Measurements from ENCODE around the gene IL6R.

Gene IL6R

DNA sequence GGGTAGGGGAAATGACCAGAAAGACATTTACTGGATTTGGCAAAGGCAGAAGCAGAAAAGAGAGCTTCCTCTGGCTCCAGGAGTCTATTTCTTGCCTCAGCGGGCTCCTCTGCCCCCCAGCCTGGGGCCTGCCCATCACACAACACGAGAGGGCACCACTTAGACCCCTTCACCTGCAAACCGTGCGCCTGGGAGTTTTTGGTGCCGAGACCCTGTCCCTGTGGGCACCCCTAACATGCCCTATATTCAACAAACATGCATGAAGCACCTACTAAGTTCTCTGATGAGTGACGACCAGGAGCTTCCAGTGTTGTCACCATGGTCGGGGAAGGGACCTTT lies 18.8 kb downstream of the IL6R start:
- no peak for DNase-seq (ENCODE audit: low read depth in 1 of 2, low spot score in 1 of 2)

DNA sequence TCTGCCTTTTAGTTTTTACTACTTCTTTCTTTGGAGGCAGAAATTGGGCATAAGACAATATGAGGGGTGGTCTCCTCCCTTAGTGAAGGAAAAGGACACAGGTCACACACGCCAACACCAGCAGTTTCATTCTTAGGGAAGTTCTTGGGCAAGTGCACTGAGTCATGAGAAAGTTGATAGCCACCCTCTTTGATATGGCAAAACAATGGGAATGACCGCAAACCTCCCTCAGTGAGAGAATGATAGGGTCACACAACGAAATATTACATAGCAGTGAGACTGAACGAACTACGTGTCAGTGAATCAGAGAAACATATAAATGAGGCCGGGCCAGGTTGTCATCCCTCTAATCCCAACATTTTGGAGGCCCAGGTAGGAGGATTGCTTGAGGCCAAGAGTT lies 20.0 kb downstream of the IL6R start:
- no peak for DNase-seq (ENCODE audit: low read depth in 1 of 2, low spot score in 1 of 2)

DNA sequence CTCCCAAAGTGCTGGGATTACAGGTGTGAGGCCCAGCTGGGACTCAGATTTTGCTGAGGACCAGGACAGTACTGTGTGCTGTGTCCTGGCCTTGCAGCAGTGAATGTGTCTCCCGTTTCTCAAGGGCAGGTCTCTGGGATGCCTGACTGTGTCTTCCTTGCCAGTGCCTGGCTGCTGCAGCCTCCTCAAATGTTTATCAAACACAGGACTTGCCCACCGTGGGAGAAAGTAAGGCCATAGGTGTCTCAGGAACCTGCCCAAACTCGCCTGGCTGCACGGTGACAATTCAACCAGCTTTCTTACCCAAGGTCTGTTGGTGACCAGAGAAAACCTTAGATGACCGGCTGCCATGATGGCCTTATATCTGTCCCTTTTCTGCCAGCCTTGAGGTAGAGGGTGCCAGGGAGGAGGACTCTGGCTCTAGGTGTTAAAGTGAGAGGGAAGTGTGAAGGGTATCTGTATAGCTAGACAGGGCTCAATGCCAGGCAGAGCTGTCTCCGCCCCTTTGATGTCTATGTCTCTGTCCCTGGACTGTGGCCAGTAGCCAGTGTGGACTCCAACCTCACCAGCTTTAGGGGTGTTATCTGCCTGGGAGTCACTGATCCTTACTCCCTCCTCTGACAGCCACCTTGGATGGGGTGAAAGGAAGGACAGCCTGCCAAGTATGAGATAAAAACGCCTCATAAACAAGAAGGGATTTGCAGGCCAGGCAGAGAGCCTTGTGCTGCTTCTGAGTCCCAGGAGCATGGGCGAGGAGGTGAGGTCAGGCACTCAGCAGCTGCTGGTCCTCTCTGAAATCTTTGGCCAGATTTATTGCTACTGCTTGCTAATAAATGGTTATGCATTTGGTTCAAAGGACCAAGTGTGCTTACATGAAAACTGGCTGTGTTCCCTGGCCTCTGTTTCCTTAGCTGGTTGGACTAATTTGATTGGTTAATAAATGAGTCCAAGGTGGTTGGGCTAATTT lies 22.3 kb downstream of the IL6R start:
- no peak for DNase-seq (ENCODE audit: low read depth in 1 of 2, low spot score in 1 of 2)

DNA sequence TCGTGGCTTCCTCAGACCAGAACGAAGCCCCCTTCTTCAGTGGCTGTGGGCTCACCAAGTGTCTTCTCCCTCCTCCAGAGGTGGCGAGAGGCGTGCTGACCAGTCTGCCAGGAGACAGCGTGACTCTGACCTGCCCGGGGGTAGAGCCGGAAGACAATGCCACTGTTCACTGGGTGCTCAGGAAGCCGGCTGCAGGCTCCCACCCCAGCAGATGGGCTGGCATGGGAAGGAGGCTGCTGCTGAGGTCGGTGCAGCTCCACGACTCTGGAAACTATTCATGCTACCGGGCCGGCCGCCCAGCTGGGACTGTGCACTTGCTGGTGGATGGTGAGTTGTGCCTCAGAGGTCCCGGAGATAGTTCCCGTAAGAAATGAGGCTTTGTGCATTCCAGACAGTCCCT lies 24.0 kb downstream of the IL6R start:
- no peak for DNase-seq (ENCODE audit: low read depth in 1 of 2, low spot score in 1 of 2)

DNA sequence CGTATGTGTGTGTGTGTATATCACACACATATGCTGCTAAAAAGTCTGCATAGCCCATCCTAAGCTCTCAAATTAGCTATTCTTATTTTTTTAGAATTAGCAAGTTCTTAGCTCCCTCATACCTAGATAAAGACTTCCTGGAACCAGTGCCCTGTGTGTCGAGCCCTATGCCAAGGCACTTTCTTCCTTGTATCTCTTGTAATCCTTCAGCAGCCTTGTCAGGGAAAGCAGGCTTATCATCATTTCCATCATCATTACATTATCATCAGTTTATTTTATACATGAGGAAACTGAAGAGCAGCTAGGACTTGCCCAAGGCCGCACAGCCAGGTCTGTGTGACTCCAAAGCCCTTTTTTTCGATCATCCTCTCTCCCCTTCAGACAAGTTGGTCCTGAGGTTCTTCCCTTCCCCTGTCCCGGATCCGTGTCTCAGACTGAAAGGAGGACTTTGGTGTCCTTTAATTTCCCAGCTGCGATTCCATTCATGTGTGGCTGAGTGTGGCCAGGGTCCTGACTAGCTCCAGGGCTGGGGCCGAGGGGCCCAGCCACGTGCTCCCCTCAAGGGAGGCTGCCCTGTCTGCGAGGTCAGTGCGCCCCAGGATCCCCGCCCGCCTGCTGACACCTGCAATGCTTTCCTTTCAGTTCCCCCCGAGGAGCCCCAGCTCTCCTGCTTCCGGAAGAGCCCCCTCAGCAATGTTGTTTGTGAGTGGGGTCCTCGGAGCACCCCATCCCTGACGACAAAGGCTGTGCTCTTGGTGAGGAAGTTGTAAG lies 24.9 kb downstream of the IL6R start:
- no peak for DNase-seq (ENCODE audit: low read depth in 1 of 2, low spot score in 1 of 2)

DNA sequence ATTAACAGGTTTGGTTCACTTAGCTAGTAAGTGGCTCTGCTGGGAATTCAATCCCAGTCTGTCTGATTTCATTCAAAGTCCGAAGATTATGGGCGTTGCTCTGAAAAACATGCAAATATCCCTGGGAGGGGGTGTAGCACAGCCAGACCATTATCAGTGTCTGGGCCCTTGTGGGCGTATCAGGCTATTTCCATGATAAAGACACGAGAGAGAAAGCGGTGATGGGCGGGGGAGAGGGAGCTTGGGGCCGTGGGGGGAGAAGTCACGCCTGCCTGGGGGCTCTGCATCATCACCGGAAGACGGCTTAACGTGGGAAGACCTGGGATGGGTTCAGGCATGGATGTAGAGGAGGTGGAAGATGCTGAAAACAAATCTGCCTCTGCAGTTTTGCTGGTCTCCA lies 25.8 kb downstream of the IL6R start:
- DNase-seq (ENCODE audit: low read depth in 1 of 2, low spot score in 1 of 2): no peak

DNA sequence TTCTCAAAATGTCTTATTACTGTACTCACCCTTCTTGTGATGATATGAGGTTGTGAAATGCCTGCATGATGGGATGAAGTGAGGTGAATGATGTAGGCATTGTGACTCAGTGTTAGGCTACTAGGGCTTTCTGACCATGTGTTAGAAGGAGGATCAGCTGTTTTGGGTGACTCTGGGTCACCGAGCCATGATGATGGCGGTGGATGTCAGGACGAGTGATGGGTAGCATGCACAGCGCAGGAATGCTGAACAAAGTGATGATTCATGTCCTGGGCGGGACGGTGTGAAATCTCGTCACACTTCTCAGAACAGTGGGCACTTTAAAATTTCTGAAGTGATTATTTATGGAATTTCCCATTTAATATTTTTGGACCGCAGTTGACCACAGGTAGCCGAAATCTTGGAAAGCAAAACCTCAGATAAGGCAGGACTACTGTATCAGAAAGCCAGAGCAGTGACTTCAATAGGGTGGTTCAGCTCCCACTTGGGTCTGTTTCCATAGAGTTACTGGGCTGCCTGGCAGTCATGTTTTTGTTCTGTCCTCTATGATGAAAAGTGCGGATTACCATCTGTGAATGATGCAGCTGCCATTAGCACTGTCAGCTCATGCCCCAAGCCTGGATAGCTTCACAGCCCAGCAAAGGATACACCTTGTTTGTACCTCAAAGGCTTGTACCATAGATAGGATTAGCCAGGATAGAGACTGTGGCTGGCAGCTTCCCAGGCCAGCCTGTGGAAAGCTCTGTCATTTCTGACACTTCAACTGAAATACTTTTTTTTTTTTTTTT lies 26.6 kb downstream of the IL6R start:
- DNase-seq (ENCODE audit: low read depth in 1 of 2, low spot score in 1 of 2): no peak

DNA sequence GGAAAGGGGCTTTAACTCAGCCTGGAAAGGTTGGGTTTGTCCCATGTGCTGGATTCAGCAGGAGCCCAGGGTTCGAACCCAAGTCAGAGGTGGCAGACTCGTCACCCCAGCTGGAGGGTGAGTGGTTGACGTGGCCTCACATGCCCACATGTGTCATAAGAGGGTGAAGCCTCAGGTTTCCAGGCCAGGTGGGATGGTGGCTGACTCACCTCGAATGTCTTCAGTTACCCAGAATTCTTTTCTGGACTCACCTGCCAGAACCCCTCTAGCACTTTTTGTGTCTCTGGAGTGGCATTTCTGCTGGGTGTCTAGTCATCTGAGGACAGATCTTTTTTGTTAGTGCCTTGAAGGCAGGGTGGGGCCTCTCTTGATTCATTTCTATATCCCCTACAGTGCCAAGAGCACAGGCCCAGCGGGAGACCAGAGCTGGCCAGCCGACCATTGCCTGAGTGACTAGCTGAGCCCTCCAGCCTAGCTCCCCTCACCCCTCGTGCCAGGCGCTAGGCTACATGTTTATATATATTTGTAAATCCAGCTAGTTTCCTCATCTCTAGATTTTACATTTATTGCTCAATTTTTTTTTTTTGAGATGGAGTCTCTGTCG lies 28.1 kb downstream of the IL6R start:
- no peak for DNase-seq (ENCODE audit: low read depth in 1 of 2, low spot score in 1 of 2)

DNA sequence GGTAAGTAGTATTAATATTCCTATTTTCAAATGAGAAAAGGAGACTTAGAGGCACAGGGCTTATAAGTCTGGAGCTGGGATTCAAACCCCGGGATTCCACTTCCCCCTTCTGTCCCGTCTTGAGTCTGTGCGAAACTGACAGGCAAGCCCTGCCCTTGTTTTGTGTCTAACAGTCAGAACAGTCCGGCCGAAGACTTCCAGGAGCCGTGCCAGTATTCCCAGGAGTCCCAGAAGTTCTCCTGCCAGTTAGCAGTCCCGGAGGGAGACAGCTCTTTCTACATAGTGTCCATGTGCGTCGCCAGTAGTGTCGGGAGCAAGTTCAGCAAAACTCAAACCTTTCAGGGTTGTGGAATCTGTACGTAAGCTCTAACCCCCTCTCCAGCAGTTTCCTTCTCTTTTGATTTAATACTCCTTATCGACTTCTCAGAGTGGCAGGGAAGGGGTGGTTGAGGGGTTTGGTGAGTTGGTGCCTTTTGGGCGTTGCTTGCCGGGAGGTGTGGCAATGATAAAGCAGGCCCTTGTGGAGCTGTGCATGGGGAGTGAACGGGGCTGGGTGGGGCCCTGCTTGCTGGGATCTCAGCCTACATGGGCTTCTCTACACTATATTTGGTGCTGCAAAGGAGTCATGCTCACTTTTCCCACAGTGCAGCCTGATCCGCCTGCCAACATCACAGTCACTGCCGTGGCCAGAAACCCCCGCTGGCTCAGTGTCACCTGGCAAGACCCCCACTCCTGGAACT lies 29.4 kb downstream of the IL6R start:
- DNase-seq (ENCODE audit: low read depth in 1 of 2, low spot score in 1 of 2): no peak

DNA sequence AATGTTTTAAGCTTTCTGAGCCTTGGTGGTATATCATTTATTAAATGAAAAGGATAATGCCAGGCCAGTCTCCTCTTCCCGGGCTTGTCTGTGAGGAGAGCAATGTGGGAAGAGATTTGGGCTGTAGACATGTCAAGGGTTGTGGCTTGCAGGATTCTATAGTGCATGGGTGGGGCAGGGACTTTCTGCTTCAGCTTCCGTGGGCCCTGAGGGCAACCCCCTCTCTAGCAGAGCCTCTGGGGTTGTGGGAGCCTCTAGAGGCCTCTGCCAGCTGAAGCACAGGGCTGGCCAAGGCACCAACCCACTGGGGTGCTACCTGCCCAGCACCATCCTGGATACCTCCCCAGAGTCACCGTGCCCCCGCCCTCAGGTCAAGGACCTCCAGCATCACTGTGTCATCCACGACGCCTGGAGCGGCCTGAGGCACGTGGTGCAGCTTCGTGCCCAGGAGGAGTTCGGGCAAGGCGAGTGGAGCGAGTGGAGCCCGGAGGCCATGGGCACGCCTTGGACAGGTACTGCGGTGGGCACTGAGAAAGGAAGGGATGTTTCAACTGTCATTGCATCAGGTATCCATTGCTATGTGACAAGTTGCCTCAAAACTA lies 30.6 kb downstream of the IL6R start:
- DNase-seq (ENCODE audit: low read depth in 1 of 2, low spot score in 1 of 2): no peak

DNA sequence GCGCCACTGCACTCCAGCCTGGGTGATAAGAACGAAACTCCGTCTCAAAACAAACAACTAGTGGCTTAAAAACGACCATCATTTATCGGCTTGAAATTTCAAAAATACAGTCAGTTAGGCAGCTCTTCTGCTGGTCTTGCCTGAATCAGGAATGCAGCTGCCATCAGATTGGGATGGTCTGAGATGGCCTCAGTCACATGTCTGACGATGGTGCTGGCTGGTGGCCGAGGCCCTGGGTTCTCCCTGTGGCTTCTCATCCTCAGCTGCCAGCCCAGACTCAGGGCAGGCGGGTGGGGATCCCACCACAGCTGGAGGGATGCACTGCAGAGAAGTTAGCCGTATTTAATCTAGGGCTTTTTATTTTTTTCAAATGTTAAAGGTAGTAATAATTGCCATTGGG lies 31.3 kb downstream of the IL6R start:
- DNase-seq (ENCODE audit: low read depth in 1 of 2, low spot score in 1 of 2): no peak

DNA sequence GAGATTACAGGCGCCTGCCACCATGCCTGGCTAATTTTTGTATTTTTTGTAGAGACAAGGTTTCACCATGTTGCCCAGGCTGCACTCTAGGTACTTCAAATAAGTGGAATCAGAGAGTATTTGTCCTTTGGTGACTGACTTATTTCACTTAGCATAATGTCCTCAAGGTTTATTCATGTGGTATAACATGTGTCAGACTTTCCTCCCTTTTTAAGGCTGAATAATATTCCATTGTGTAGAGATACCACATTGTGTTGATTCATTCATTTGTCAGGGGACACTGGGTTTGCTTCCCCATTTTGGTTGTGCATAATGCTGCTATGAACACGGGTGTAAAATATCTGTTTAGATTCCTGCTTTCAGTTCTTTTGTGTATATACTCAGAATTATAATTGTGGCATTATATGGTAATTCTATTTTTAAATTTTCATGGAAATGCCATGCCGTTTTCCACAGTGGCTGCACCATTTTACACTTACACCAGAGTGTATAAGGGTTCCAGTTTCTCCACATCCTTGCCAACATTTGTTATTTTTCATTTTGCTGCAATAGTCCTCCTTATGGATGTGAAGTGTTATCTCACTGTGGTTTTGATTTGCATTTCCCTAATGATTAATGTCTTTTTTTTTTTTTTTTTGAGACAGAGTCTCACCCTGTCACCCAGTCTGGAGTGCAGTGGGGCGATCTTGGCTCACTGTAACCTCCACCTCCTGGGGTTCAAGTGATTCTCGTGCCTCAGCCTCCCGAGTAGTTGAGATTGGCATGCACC lies 35.1 kb downstream of the IL6R start:
- no peak for DNase-seq (ENCODE audit: low read depth in 1 of 2, low spot score in 1 of 2)

DNA sequence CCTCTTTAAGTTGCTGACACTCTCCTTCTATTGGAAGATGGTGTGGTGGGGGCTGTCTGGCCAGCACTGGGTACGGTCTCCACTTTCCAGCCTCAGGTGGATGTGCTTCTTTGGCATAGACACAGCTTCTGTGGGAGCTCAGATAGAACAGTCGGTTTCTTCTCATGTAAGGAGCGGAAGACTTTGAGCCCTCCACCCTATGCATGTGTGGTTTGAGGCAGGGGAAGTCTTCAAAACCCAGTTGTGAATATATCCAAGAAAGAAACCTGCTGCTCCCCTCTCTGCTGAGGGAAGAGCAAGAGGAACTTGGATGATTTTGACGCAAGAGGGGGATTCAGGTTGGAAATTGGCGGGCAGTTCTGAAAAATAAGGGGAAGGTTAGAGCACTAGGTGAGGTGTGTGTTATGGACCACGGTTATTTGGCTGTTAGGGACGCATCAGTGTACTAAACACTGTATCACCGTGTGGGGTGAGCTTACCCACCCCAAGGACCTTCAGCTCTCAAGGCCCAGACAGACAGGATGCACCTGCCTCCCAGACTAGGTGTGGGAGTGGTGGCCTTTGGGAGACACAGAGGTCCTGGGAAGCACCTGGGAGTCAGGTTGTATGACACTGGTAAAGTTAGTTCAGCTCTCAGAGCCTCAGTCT lies 36.2 kb downstream of the IL6R start:
- no peak for DNase-seq (ENCODE audit: low read depth in 1 of 2, low spot score in 1 of 2)

DNA sequence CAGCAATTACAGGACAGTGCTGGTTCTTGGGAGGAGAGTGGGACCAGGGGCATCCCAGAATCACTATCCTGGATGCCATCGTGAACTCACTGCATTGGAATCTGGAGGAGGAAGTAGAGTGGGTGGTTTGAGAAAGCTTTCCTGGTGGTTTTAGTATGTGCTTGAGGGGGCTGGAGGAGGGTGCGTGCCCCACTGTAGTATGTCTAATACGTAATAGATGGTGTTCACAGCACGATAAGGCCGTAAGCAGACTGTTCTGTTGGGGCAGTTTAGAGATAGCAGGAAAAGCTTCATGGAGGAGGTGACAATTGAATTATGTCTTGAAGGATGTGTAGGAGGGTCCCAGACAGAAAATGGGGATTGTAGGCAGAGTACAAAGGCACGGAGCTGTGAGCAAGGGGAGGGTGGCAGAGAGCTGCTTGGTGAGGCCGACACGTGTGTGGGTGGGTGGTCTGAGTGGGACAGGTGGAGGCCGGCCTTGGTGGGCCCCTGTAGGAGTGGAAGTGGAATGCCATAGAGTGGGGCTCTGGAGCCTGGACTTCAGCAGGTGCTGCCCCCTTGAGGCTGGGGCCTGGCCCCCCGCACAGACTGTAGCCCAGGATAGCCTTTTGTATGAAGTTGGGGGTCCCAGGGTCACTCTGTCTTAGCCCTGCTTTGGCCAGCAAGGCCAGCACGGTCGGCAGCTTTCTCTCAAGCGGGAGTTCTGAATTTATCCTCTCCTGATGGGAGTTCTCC lies 37.0 kb downstream of the IL6R start:
- no peak for DNase-seq (ENCODE audit: low read depth in 1 of 2, low spot score in 1 of 2)

DNA sequence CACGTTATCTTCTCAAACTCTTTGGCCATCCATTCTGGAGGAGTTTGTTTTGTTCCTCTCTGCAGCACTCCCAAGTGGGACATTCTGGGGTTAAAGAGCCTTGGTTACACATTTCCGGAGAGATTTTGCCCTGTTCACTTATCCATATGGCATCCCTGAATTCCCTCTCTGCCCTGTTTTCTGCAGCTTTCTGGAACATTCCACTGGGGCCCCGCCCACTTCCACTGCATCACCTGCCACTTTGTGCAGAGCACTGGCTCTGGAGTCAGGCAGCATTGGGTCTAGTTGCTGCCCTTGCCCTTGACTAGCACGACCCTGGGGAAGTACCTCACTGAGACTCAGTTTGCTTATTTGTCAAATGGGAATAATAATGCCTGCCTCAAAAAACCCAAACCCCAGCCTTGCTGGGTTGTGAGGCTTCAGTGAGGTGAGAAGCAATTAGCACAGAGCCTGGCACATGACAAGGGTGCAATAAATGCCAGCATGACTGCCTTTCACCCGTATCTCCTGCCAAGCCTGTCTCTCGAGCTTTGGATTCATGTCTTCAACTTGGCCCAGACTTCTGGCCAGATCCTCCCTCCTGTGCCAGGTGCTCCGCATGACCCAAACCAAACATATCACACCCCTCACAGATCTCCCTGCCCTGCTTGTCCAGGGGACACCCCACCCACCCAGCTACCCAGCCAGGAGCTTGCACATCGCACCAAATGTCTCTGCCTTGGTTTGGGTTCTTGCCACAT lies 38.3 kb downstream of the IL6R start:
- no peak for DNase-seq (ENCODE audit: low read depth in 1 of 2, low spot score in 1 of 2)

DNA sequence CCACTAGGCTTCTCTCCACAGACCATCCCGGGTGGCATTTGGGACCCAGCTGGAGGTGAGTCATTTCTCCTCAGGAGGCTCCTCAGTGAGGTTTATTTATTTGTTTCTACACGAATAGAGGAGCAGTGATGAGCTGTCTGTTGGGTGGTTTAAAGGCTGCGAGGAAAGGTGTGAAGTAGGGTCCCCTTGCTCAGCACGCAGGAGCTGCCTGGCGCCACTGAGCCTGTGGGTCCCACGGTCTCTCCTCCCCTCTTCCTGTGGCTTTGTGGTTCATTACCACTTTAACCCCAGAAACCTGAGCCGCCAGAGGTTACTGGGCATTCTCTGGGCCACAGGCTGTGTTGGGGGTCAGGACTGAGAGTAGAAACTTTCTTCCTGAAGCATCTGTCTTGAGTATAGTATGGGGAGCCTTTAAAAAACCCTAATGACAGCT lies 39.9 kb downstream of the IL6R start:
- DNase-seq (ENCODE audit: low read depth in 1 of 2, low spot score in 1 of 2): no peak

DNA sequence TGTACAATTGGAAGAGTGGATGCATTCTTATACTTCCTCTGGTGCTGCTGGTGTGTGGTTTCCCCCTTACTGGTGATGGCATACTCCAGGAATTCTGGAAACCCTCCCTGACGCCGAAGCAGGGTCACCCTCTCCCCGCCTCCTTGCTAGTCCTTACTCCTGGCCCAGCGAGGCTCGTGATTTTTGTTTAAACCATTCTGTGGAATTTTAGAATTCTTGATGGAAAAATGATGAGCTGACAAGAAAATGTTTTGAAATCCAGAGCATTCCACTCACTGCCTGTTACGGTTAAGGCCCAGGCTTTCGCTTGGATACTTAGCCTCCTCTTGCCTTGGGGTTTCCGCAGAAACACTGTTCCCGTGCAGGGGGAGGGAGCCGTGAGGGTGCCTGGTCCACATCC lies 41.1 kb downstream of the IL6R start:
- no peak for DNase-seq (ENCODE audit: low read depth in 1 of 2, low spot score in 1 of 2)

DNA sequence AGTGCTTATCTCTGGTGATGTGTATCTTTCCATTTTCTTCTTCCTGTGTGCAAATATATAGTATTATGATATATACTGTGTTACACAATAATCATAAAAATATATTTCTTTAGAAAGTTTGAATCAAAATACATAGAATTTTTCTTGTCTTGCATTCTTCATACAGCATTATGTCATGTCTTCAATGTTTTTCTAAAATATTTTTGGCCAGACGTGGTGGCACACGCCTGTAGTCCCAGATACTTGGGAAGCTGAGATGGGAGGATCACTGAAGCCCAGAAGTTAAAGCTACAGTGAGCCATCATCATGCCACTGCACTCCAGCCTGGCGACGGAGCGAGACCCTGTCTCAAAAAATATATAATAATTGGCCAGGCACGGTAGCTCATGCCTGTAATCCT lies 41.6 kb downstream of the IL6R start:
- no peak for DNase-seq (ENCODE audit: low read depth in 1 of 2, low spot score in 1 of 2)

Measured in stimulated activated CD4-positive, alpha-beta T cell treated with anti-CD3 and anti-CD28 coated beads, Interleukin-15, amount 100 ng/mL, for 1 hour (primary cell).